ENCODE results near the gene TFF3. TPM values are rescaled to one million over a fixed set of nuclear protein-coding genes. Genes with fewer than 3 reads are reported as not detected.

Gene TFF3
- total RNA-seq, 1 donor from 2014 or later = not detected

- Histone ChIP-seq H3K4me2 (no peak overlapping the region), H3F3A (ENCODE audit: low read depth) (peaks cover 4% of the 10 kb centered on the region), H3K4me1 (peaks cover 3% of the 10 kb centered on the region), H3K9ac (no peak overlapping the region), H4K20me1 (ENCODE audit: low read depth) (no peaks in the 10 kb centered on the region), H3K36me3 (no peaks in the 10 kb centered on the region), H3K79me2 (ENCODE audit: low read depth) (no peaks in the 10 kb centered on the region), H3K27me3 (no peaks in the 10 kb centered on the region), H2AFZ (replicated peaks) (no peak overlapping the region), H3K27ac (no peak overlapping the region), H3K4me3 (no peak overlapping the region), H3K9me3 (ENCODE audit: low read depth) (no peaks in the 10 kb centered on the region)
- Mint-ChIP-seq H3K36me3 (no peaks in the 10 kb centered on the region), H3K27ac (no peak overlapping the region), H3K27me3 (ENCODE audit: insufficient read depth, low read depth) (peaks cover 4% of the 10 kb centered on the region), H3K9me3 (no peaks in the 10 kb centered on the region), H3K4me3 (no peak overlapping the region), H3K4me1 (peaks cover 25% of the 10 kb centered on the region)
- DNase-seq (ENCODE audit: low spot score) = no peak
- TF ChIP-seq CTCF (IDR thresholded peaks at IDR 0.05) = no peak
- TF ChIP-seq EZH2 (IDR thresholded peaks at IDR 0.05) = no peak
- no peak for TF ChIP-seq EZH2phosphoT487 (IDR thresholded peaks at IDR 0.05)
These were observed 27.9 kb upstream of the TFF3 start for GRCh38 chr21:42343101-42343500.

DNA sequence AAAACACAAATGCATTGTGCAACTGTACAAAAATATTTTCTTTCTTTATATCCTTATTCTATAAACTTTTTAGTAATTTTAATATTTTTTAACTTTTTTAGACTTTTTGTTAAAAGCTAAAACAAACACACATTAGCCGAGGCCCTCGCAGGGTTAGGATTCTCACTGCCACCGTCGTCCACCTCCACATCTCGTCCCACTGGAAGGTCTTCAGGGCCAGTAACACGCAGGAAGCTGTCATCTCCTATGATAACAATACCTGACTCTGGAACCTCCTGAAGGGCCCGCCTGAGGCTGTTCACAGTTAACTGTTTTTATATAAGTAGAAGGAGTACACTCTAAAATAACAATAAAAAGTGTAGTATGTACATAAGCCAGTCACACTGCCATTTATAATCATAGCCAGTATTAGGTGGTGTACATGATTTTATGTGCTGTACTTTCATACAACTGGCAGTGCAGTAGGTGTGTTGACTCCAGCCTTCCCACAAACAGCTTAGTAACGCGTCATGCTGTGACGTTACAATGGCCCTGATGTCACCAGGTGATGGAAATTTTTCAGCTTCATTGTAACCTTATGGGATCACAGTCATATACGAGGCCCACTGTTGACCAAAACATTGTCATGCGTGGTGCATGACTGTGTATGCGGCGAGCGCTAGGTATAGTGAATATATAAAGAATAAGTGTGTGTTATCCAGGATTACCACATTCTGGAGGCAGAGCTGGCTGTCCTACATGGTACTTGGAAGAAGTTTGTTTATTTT lies 26.8 kb upstream of the TFF3 start:
- no peak overlapping the region for H3K9ac ChIP-seq
- peaks cover 5% of the 10 kb centered on the region for H3K4me1 ChIP-seq
- TF ChIP-seq CTCF (IDR thresholded peaks at IDR 0.05) (no peak), EZH2phosphoT487 (IDR thresholded peaks at IDR 0.05) (no peak), EZH2 (IDR thresholded peaks at IDR 0.05) (no peak)
- Mint-ChIP-seq H3K4me1 (peaks cover 36% of the 10 kb centered on the region), H3K4me3 (no peak overlapping the region), H3K27ac (no peak overlapping the region), H3K36me3 (no peaks in the 10 kb centered on the region), H3K27me3 (ENCODE audit: insufficient read depth, low read depth) (peaks cover 4% of the 10 kb centered on the region), H3K9me3 (no peaks in the 10 kb centered on the region)
- no peak overlapping the region for H2AFZ ChIP-seq (replicated peaks)
- no peaks in the 10 kb centered on the region for H3K36me3 ChIP-seq
- H4K20me1 ChIP-seq (ENCODE audit: low read depth) = no peaks in the 10 kb centered on the region
- H3K27me3 ChIP-seq = no peaks in the 10 kb centered on the region
- no peaks in the 10 kb centered on the region for H3K79me2 ChIP-seq (ENCODE audit: low read depth)
- H3K9me3 ChIP-seq (ENCODE audit: low read depth) = no peaks in the 10 kb centered on the region
- peaks cover 10% of the 10 kb centered on the region for H3F3A ChIP-seq (ENCODE audit: low read depth)
- DNase-seq (ENCODE audit: low spot score) = no peak
- H3K4me3 ChIP-seq = no peak overlapping the region
- no peak overlapping the region for H3K4me2 ChIP-seq
- no peak overlapping the region for H3K27ac ChIP-seq

- Histone ChIP-seq H3K79me2 (ENCODE audit: low read depth) (no peaks in the 10 kb centered on the region), H3K4me3 (no peak overlapping the region), H3K9ac (no peak overlapping the region), H3K4me2 (no peak overlapping the region), H3K27ac (no peak overlapping the region), H3K27me3 (no peaks in the 10 kb centered on the region), H3K36me3 (no peaks in the 10 kb centered on the region), H2AFZ (replicated peaks) (no peak overlapping the region), H3F3A (ENCODE audit: low read depth) (peaks cover 10% of the 10 kb centered on the region), H3K9me3 (ENCODE audit: low read depth) (no peaks in the 10 kb centered on the region), H4K20me1 (ENCODE audit: low read depth) (no peaks in the 10 kb centered on the region), H3K4me1 (peaks cover 15% of the 10 kb centered on the region)
- no peak overlapping the region for H3K4me3 Mint-ChIP-seq
- peak overlapping the region; percentile 38 for H3K27ac Mint-ChIP-seq
- H3K27me3 Mint-ChIP-seq (ENCODE audit: insufficient read depth, low read depth) = peaks cover 4% of the 10 kb centered on the region
- no peaks in the 10 kb centered on the region for H3K9me3 Mint-ChIP-seq
- DNase-seq (ENCODE audit: low spot score) = no peak
- TF ChIP-seq EZH2phosphoT487 (IDR thresholded peaks at IDR 0.05) (no peak), EZH2 (IDR thresholded peaks at IDR 0.05) (no peak), CTCF (IDR thresholded peaks at IDR 0.05) (no peak)
- H3K36me3 Mint-ChIP-seq = no peaks in the 10 kb centered on the region
- peaks cover 48% of the 10 kb centered on the region for H3K4me1 Mint-ChIP-seq
These were observed 25.2 kb upstream of the TFF3 start for GRCh38 chr21:42340187-42341050.
